CD14-positive monocyte (primary cell): ENCODE data around the gene VPS36. TPM values are rescaled to one million over a fixed set of nuclear protein-coding genes. Genes with fewer than 3 reads are reported as not detected.
"Not testable (repeated sequence)": the region's sequence is repeated elsewhere in the genome, so short reads cannot be mapped to it uniquely, and the experiment has no call there.

Source experiments
- DNase-seq, 3 donors: peaks; one replicate each; pipeline ENCODE4 v3.0.0-alpha.2; 2011 to 2022
- H2AFZ ChIP-seq: 2 replicates; pipeline ENCODE4 v1.6.0; 2012; ENCODE audit warnings: mild to moderate bottlenecking, low read depth, low read length, inconsistent platforms; ENCODE audit not compliant: insufficient read depth, poor library complexity, severe bottlenecking
- H3K27ac ChIP-seq, 2 donors: 1 replicate in 1 of 2; 2 replicates in 1 of 2; pipeline ENCODE4 v1.5.1; 2012 to 2013; ENCODE audit warnings: low read length in 2 of 2, control low read depth in 1 of 2, inconsistent platforms in 1 of 2, low read depth in 1 of 2, mild to moderate bottlenecking in 1 of 2
- H3K27me3 ChIP-seq, 2 donors: one replicate each; pipeline versions ENCODE4 v1.6.0 to v1.6.1; 2011 to 2013; ENCODE audit warnings: low read length in 2 of 2; ENCODE audit not compliant: control insufficient read depth in 2 of 2, insufficient read depth in 2 of 2
- H3K36me3 ChIP-seq, 2 donors: replicated peaks in 1 of 2; 1 replicate in 1 of 2; 2 replicates in 1 of 2; pipeline versions ENCODE4 v1.5.1 to v1.6.1; 2012 to 2013; ENCODE audit warnings: low read length in 2 of 2, control low read depth in 1 of 2, inconsistent platforms in 1 of 2, mild to moderate bottlenecking in 1 of 2; ENCODE audit not compliant: insufficient read depth in 2 of 2, control insufficient read depth in 1 of 2
- H3K4me1 ChIP-seq, 2 donors: 1 replicate in 1 of 2; 2 replicates in 1 of 2; pipeline versions ENCODE4 v1.5.1 to v1.6.1; 2012 to 2013; ENCODE audit warnings: low read length in 2 of 2, control low read depth in 1 of 2, inconsistent platforms in 1 of 2, mild to moderate bottlenecking in 1 of 2, moderate library complexity in 1 of 2; ENCODE audit not compliant: insufficient read depth in 2 of 2, control insufficient read depth in 1 of 2
- H3K4me2 ChIP-seq: replicated peaks from 2 replicates; pipeline ENCODE3; 2012; ENCODE audit warnings: low read length, moderate library complexity, mild to moderate bottlenecking; ENCODE audit not compliant: poor library complexity, severe bottlenecking; ENCODE audit errors: extremely low read depth
- H3K4me3 ChIP-seq, 3 experiments: fragments of 200-600 bp in 1 of 3; sonication (generic) in 1 of 3; replicated peaks in 1 of 3; 1 replicate in 2 of 3; 2 replicates in 1 of 3; pipeline ENCODE4 v1.5.1; 2011 to 2013; ENCODE audit warnings: low read length in 3 of 3, mild to moderate bottlenecking in 3 of 3, control low read depth in 2 of 3, low read depth in 2 of 3, inconsistent platforms in 1 of 3, moderate library complexity in 1 of 3
- H3K79me2 ChIP-seq: 2 replicates; pipeline ENCODE4 v1.6.0; 2012; ENCODE audit warnings: mild to moderate bottlenecking, control low read depth, inconsistent platforms, low read length, moderate library complexity; ENCODE audit not compliant: insufficient read depth
- H3K9ac ChIP-seq: 2 replicates; pipeline ENCODE4 v1.6.0; 2017; ENCODE audit warnings: low read length, mild to moderate bottlenecking; ENCODE audit not compliant: insufficient read depth, poor library complexity, severe bottlenecking
- H3K9me3 ChIP-seq, 2 donors: replicated peaks in 1 of 2; 1 replicate in 1 of 2; 2 replicates in 1 of 2; pipeline versions ENCODE4 v1.5.1 to v1.6.1; 2012 to 2013; ENCODE audit warnings: low read length in 2 of 2, control low read depth in 1 of 2; ENCODE audit not compliant: control insufficient read depth in 1 of 2, insufficient read depth in 1 of 2
- H4K20me1 ChIP-seq: 2 replicates; pipeline ENCODE4 v1.6.0; 2012; ENCODE audit warnings: mild to moderate bottlenecking, low read length, control low read depth, moderate library complexity; ENCODE audit not compliant: insufficient read depth
- H3K27ac Mint-ChIP-seq, 7 donors: one replicate each; pipeline ENCODE4 v1.8.0; 2020; ENCODE audit warnings: mild to moderate bottlenecking in 7 of 7, mixed read lengths in 7 of 7, moderate library complexity in 6 of 7, inconsistent platforms in 2 of 7
- H3K27me3 Mint-ChIP-seq, 3 donors: one replicate each; pipeline ENCODE4 v1.8.0; 2021 to 2022; ENCODE audit warnings: low read depth in 3 of 3, mild to moderate bottlenecking in 3 of 3, mixed read lengths in 3 of 3, moderate library complexity in 3 of 3, inconsistent platforms in 1 of 3
- H3K36me3 Mint-ChIP-seq, 2 donors: one replicate each; pipeline ENCODE4 v1.8.0; 2020; ENCODE audit warnings: mixed read lengths in 2 of 2, inconsistent platforms in 1 of 2, mild to moderate bottlenecking in 1 of 2
- H3K4me1 Mint-ChIP-seq: one replicate; pipeline ENCODE4 v1.8.0; 2020; ENCODE audit warnings: mild to moderate bottlenecking, mixed read lengths
- H3K4me3 Mint-ChIP-seq, 2 donors: one replicate each; pipeline ENCODE4 v1.8.0; 2020; ENCODE audit warnings: mild to moderate bottlenecking in 2 of 2, mixed read lengths in 2 of 2, moderate library complexity in 1 of 2
- H3K9me3 Mint-ChIP-seq, 7 donors: one replicate each; pipeline ENCODE4 v1.8.0; 2020 to 2022; ENCODE audit warnings: mixed read lengths in 7 of 7, mild to moderate bottlenecking in 6 of 7, moderate library complexity in 6 of 7, inconsistent platforms in 2 of 7
- CTCF ChIP-seq: fragments of 200-600 bp; IDR thresholded peaks from one replicate; pipeline ENCODE4 v1.8.0; 2022; ENCODE audit warnings: antibody characterized with exemption, mild to moderate bottlenecking
- WGBS: methylation state at CpG from one replicate; pipeline ENCODE4 v1.1.5; 2013; ENCODE audit warnings: missing lambda C conversion rate; ENCODE audit not compliant: insufficient coverage; 5-methylcytosine and 5-hydroxymethylcytosine counted together
- intact Hi-C, 2 donors: fragments of 100-400 bp; cut with micrococcal nuclease; formaldehyde crosslinking; loops; one replicate each; pipeline versions ENCODE4 v1.15.0 to v1.15.1; 2023
- polyA plus RNA-seq, 3 donors: library from polyadenylated mRNA; depleted of rRNA in 1 of 3; unstranded in 2 of 3; stranded (reverse) in 1 of 3; fragments of 300-500 nt in 2 of 3; fragments of >200 nt in 1 of 3; fragmentation: Illumina TruSeq in 2 of 3; gene quantifications; 1 replicate in 2 of 3; 2 replicates in 1 of 3; pipeline ENCODE4 v1.2.3, GENCODE V29; 2012 to 2021

VPS36 gene
- polyA plus RNA-seq, 3 donors, result 20.3 to 37.0 (median 25.2) TPM

GRCh38 chr13:52407436-52407835 is 43.0 kb downstream of the VPS36 start:
- 100% methylated on average over 7 of the region's 12 CpGs for WGBS
- Mint-ChIP-seq H3K9me3 (peaks cover 0 to 13% (median 6%) of the 10 kb centered on the region in 7 donors), H3K27me3 (peaks cover 27 to 42% (median 33%) of the 10 kb centered on the region in 3 donors), H3K4me1 (peaks cover 28% of the 10 kb centered on the region), H3K36me3 (peaks cover 28 to 32% of the 10 kb centered on the region in 2 donors), H3K27ac (peak overlapping the region in 1 of 7 donors; percentile 10)
- H3K9ac ChIP-seq, H3K27ac ChIP-seq, H3K9me3 ChIP-seq, H2AFZ ChIP-seq, H4K20me1 ChIP-seq, H3K79me2 ChIP-seq, DNase-seq, intact Hi-C loops, H3K4me3 Mint-ChIP-seq, H3K4me3 ChIP-seq, H3K4me2 ChIP-seq: not testable (repeated sequence)
- H3K36me3 ChIP-seq, result peaks cover 14 to 15% of the 10 kb centered on the region in 2 donors
- peaks cover 21 to 22% of the 10 kb centered on the region in 2 donors for H3K4me1 ChIP-seq
- peaks cover 25 to 27% of the 10 kb centered on the region in 2 donors for H3K27me3 ChIP-seq

GRCh38 chr13:52406629-52407028 is 43.8 kb downstream of the VPS36 start:
- peak overlapping the region; percentile 34 to 81 for H3K4me3 Mint-ChIP-seq
- H3K9me3 Mint-ChIP-seq, result peaks cover 0 to 13% (median 6%) of the 10 kb centered on the region in 7 donors
- H3K27ac ChIP-seq, result no peak overlapping the region
- peaks cover 25 to 27% of the 10 kb centered on the region in 2 donors for H3K27me3 ChIP-seq
- H3K4me1 Mint-ChIP-seq, result peaks cover 28% of the 10 kb centered on the region
- no peak for TF ChIP-seq CTCF
- WGBS, result 40% methylated on average over 1 of the region's 4 CpGs
- H3K9me3 ChIP-seq, result peaks cover 3 to 4% of the 10 kb centered on the region in 2 donors
- H3K4me3 ChIP-seq, result no peak overlapping the region
- H3K9ac ChIP-seq, result peak overlapping the region; percentile 54
- peaks cover 21 to 22% of the 10 kb centered on the region in 2 donors for H3K4me1 ChIP-seq
- H3K36me3 Mint-ChIP-seq, result peaks cover 20 to 24% of the 10 kb centered on the region in 2 donors
- H3K4me2 ChIP-seq, result peak overlapping the region; percentile 77
- no peak overlapping the region for H2AFZ ChIP-seq
- DNase-seq, result no peak
- H3K27ac Mint-ChIP-seq, result no peak overlapping the region
- intact Hi-C loops, result no loop called here
- H3K27me3 Mint-ChIP-seq, result peaks cover 27 to 43% (median 33%) of the 10 kb centered on the region in 3 donors
- peaks cover 5 to 8% of the 10 kb centered on the region in 2 donors for H3K36me3 ChIP-seq
- no peaks in the 10 kb centered on the region for H3K79me2 ChIP-seq
- no peaks in the 10 kb centered on the region for H4K20me1 ChIP-seq
